Upper lobe of left lung (tissue), 6 donors: ENCODE measurements around the gene NDUFB2. TPM values are rescaled to one million over a fixed set of nuclear protein-coding genes. Genes with fewer than 3 reads are reported as not detected.
A peak's percentile ranks its signal among the peaks of the same experiment; 100 is the strongest.

Experiments used
- ATAC-seq, 2 donors: fragments of 200-7000 bp; cut with Tn5 transposase; one replicate each; pipeline ENCODE4 v1.9.1; 2022; ENCODE audit warnings: mild to moderate bottlenecking in 2 of 2, moderate library complexity in 2 of 2; ENCODE audit not compliant: low FRiP score in 2 of 2
- DNase-seq, 2 donors: peaks; one replicate each; pipeline ENCODE4 v3.0.0-alpha.2; 2019 to 2020
- H3K27ac ChIP-seq, 4 donors: fragments of 200-600 bp; sonication (generic); one replicate each; pipeline ENCODE4 v1.5.1; 2016 to 2019
- H3K27me3 ChIP-seq, 4 donors: fragments of 200-600 bp; sonication (generic); one replicate each; pipeline ENCODE4 v1.5.1; 2017 to 2019
- H3K36me3 ChIP-seq, 4 donors: fragments of 200-600 bp; sonication (generic); one replicate each; pipeline ENCODE4 v1.5.1; 2016 to 2019
- H3K4me1 ChIP-seq, 4 donors: fragments of 200-600 bp; sonication (generic); one replicate each; pipeline ENCODE4 v1.5.1; 2018 to 2019
- H3K4me3 ChIP-seq, 4 donors: fragments of 200-600 bp; sonication (generic); one replicate each; pipeline ENCODE4 v1.5.1; 2017 to 2019; ENCODE audit warnings: mild to moderate bottlenecking in 2 of 4, moderate library complexity in 1 of 4
- H3K9me3 ChIP-seq, 4 donors: fragments of 200-600 bp; sonication (generic); one replicate each; pipeline ENCODE4 v1.5.1; 2018 to 2019
- CTCF ChIP-seq, 6 experiments: fragments of 450-650 bp in 4 of 6; fragments of 200-600 bp in 2 of 6; sonication (generic) in 2 of 6; IDR thresholded peaks; one replicate each; pipeline ENCODE4 v1.5.1; 2016 to 2019; ENCODE audit warnings: antibody characterized with exemption in 6 of 6
- EP300 ChIP-seq, 4 donors: sonication (generic); formaldehyde crosslinking; IDR thresholded peaks; one replicate each; pipeline ENCODE4 v1.5.1; 2017; ENCODE audit warnings: antibody characterized with exemption in 4 of 4, control low read depth in 2 of 4
- POLR2A ChIP-seq, 4 donors: fragments of 450-650 bp; IDR thresholded peaks; one replicate each; pipeline ENCODE4 v1.5.1; 2016 to 2017; ENCODE audit warnings: antibody characterized with exemption in 4 of 4, mild to moderate bottlenecking in 2 of 4
- POLR2AphosphoS5 ChIP-seq, 2 donors: sonication (generic); formaldehyde crosslinking; IDR thresholded peaks; one replicate each; pipeline ENCODE4 v1.5.1; 2017; ENCODE audit warnings: antibody characterized with exemption in 2 of 2
- WGBS, 2 donors: methylation state at CpG; one replicate each; pipeline ENCODE4 v1.1.5; 2017 to 2018; 5-methylcytosine and 5-hydroxymethylcytosine counted together
- total RNA-seq, 6 donors: library from RNA; depleted of rRNA in 4 of 6; stranded (reverse); fragments of >200 nt in 4 of 6; gene quantifications; one replicate each; pipeline versions ENCODE4 v1.1.0 to v1.2.1, GENCODE V29; 2016 to 2021
- donor health status: DM: no; HTN: no; CAD: no; lungs with moderate emphysema.
- donor health status: DM: no; HTN: yes; CAD: no; lungs with severe emphysema.

Gene NDUFB2
- total RNA-seq, 6 donors from 2014 or later: 51.3 to 204 (median 156) TPM

- H3K36me3 ChIP-seq: no peaks in the 10 kb centered on the region
- DNase-seq (peak in 1 of 2 donors; percentile 66), ATAC-seq (peak; percentile 66 to 88)
- peak within 1 kb of the TSS; percentile 73 to 93 (median 82) for H3K4me3 ChIP-seq
- peaks cover 20 to 37% (median 24%) of the 10 kb centered on the region in 4 donors for H3K4me1 ChIP-seq
- no peaks in the 10 kb centered on the region for H3K27me3 ChIP-seq
- peak in 1 of 2 donors; percentile 44 for TF ChIP-seq POLR2AphosphoS5 (IDR thresholded peaks at IDR 0.05)
- no peak for TF ChIP-seq EP300 (IDR thresholded peaks at IDR 0.05)
- peak in 1 of 4 donors; percentile 71 for TF ChIP-seq POLR2A (IDR thresholded peaks at IDR 0.05)
- peak within 1 kb of the TSS; percentile 82 to 91 (median 84) for H3K27ac ChIP-seq
- 1% methylated on average over 9 to 22 of the region's 41 CpGs for WGBS, 2 donors
- H3K9me3 ChIP-seq: no peaks in the 10 kb centered on the region
These were observed 24.0 kb upstream of the NDUFB2 start, which contains the start of gene ADCK2 for GRCh38 chr7:140672382-140673062. ADCK2 (plus strand) TSS chr7:140672945; CDS start chr7:140673331, 386 bp downstream.

- Histone ChIP-seq H3K27ac (peak overlapping the region; percentile 82 to 91 (median 84)), H3K36me3 (no peaks in the 10 kb centered on the region), H3K4me3 (peak overlapping the region; percentile 73 to 93 (median 82)), H3K9me3 (no peaks in the 10 kb centered on the region), H3K27me3 (no peaks in the 10 kb centered on the region), H3K4me1 (peaks cover 20 to 37% (median 24%) of the 10 kb centered on the region in 4 donors)
- peak; percentile 71 to 77 for ATAC-seq
- WGBS, 2 donors: 0 to 4% methylated on average over 14 to 20 of the region's 72 CpGs
- TF ChIP-seq POLR2A (IDR thresholded peaks at IDR 0.05) (peak in 2 of 4 donors; percentile 49 to 51), POLR2AphosphoS5 (IDR thresholded peaks at IDR 0.05) (no peak), EP300 (IDR thresholded peaks at IDR 0.05) (no peak), CTCF (IDR thresholded peaks at IDR 0.05) (peak in 1 of 6 experiments; percentile 8)
- DNase-seq: peak; percentile 69 to 93
These were observed 23.3 kb upstream of the NDUFB2 start for GRCh38 chr7:140673063-140673773.

GRCh38 chr7:140673774-140674155, 22.7 kb upstream of the NDUFB2 start:
- Histone ChIP-seq H3K27me3 (no peaks in the 10 kb centered on the region), H3K36me3 (peaks cover 0 to 5% (median under 1%) of the 10 kb centered on the region in 4 donors), H3K9me3 (no peaks in the 10 kb centered on the region), H3K4me1 (peaks cover 20 to 37% (median 24%) of the 10 kb centered on the region in 4 donors), H3K4me3 (peak overlapping the region; percentile 73 to 93 (median 82)), H3K27ac (peak overlapping the region; percentile 82 to 91 (median 84))
- TF ChIP-seq POLR2AphosphoS5 (IDR thresholded peaks at IDR 0.05) (no peak), CTCF (IDR thresholded peaks at IDR 0.05) (no peak), EP300 (IDR thresholded peaks at IDR 0.05) (no peak), POLR2A (IDR thresholded peaks at IDR 0.05) (no peak)
- DNase-seq (no peak), ATAC-seq (no peak)
- 36 to 85% methylated on average over 4 to 17 of the region's 18 CpGs for WGBS, 2 donors

GRCh38 chr7:140674356-140674800, 22.1 kb upstream of the NDUFB2 start:
- Histone ChIP-seq H3K36me3 (peaks cover 0 to 11% (median 5%) of the 10 kb centered on the region in 4 donors), H3K27me3 (no peaks in the 10 kb centered on the region), H3K27ac (peak overlapping the region in 1 of 4 donors; percentile 91), H3K9me3 (no peaks in the 10 kb centered on the region), H3K4me1 (peaks cover 20 to 37% (median 24%) of the 10 kb centered on the region in 4 donors), H3K4me3 (no peak overlapping the region)
- 69 to 75% methylated on average over 5 of the region's 5 CpGs for WGBS, 2 donors
- DNase-seq: peak in 1 of 2 donors; percentile 66
- no peak for ATAC-seq
- TF ChIP-seq POLR2A (IDR thresholded peaks at IDR 0.05) (no peak), POLR2AphosphoS5 (IDR thresholded peaks at IDR 0.05) (no peak), EP300 (IDR thresholded peaks at IDR 0.05) (no peak), CTCF (IDR thresholded peaks at IDR 0.05) (no peak)
